ENCODE data around the gene PON2.

DNA sequence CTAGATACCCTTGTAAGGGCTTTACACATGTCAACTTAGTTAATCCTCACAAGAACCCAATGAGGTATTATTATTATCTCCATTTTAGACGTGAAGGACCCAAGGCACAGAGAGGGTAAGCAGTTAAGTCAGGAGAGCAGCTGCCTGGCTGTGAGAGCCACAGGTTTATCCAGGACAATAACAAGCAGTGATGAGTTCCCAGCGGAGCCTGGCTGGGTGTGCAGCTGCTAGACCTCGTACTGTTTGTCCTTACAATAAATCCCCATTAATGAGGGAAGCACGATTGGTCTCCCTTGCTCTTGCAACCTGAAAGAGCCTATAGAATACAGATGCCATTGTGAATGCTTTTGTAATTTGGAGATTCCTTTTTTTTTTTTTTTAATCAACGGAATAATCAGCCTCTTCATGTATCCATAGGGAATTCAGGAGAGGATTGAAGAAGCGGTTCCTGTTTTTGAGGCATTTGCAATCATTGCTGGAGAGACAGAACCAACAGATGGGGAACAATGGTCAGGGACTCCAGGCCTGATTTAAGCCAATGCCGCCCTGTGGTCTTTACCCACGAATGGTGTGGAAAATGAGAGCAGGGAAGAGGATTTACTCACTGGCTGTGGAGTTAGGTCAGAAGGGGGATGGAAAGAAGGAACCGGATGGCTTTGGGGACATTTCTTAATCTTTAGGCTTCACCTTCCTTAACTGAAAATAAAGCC is 38.6 kb upstream of the PON2 start:
- TF ChIP-seq, protein P1, sequence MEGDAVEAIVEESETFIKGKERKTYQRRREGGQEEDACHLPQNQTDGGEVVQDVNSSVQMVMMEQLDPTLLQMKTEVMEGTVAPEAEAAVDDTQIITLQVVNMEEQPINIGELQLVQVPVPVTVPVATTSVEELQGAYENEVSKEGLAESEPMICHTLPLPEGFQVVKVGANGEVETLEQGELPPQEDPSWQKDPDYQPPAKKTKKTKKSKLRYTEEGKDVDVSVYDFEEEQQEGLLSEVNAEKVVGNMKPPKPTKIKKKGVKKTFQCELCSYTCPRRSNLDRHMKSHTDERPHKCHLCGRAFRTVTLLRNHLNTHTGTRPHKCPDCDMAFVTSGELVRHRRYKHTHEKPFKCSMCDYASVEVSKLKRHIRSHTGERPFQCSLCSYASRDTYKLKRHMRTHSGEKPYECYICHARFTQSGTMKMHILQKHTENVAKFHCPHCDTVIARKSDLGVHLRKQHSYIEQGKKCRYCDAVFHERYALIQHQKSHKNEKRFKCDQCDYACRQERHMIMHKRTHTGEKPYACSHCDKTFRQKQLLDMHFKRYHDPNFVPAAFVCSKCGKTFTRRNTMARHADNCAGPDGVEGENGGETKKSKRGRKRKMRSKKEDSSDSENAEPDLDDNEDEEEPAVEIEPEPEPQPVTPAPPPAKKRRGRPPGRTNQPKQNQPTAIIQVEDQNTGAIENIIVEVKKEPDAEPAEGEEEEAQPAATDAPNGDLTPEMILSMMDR (conservative IDR thresholded peaks at IDR 0.05 in 1 of 2, IDR thresholded peaks at IDR 0.05 in 1 of 2; ENCODE audit: low read depth in 1 of 2, low read length in 2 of 2), result no peak
- no peak for TF ChIP-seq EZH2 (IDR thresholded peaks at IDR 0.05; ENCODE audit: low read length, missing control alignments)
